ENCODE data around the gene RAG2.

RAG2 gene

DNA sequence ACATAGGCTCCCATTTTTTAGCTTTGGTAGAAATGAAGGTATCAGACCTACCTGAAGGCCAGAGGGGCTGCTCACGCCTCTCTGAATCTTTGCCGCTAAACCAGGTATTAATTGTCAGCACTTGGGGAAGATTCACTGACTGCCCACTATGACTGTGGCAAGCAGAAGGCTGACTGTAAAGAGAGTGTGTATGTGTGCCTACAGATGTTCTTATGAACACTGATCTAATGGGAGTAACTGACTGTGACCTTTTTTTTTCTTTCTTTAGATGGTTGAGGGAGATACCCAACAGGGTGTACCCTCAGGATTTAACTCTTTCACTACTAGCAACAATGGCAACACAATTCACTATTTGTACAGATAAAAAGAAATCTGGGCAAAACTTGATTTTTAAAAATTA is at the start of gene RAG2:
TSS of gene RAG2 (minus strand) at position 186 of the 400 bp plus-strand sequence. CDS start 4,068 bp downstream, outside the sequence.
- no peaks in the 10 kb centered on the region for H3K4me1 ChIP-seq (ENCODE audit: insufficient read depth, insufficient read length)
- H3K9me3 ChIP-seq (ENCODE audit: insufficient read depth, low read length) = no peaks in the 10 kb centered on the region
- H3K4me3 ChIP-seq (ENCODE audit: insufficient read length, low read depth) = no peak within 1 kb of the TSS
- H3K27me3 ChIP-seq (ENCODE audit: insufficient read depth, insufficient read length) = no peaks in the 10 kb centered on the region
- no peak for TF ChIP-seq SUZ12 (IDR thresholded peaks at IDR 0.05; ENCODE audit: extremely low read depth, insufficient read depth, insufficient read length)
- H3K36me3 ChIP-seq (ENCODE audit: insufficient read depth, insufficient read length, low read length) = no peaks in the 10 kb centered on the region
- H3K9ac ChIP-seq (ENCODE audit: insufficient read length, low read depth) = no peak within 1 kb of the TSS
- DNase-seq (ENCODE audit: low read depth, low spot score) = no peak

DNA sequence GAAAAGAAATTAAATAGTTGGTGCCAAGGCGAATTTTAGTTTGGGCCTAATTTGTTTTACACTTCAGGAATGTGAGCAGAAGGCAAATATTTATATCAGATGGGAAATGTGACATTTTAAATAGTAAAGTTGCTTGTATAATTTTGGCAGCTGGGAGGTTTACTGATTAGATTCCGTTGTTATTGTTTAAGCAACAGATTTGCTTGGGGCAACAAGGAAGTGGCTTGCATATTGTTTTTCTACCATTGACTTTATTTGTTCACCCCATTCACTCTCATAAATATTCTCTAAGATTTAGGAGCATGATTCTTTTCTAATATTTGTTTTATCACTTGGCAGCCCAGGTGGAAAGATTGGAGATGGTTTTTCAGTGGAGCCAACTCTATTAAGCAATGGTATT is 40.5 kb upstream of the RAG2 start:
- no peaks in the 10 kb centered on the region for H3K4me1 ChIP-seq (ENCODE audit: insufficient read depth, insufficient read length)
- H3K9ac ChIP-seq (ENCODE audit: insufficient read length, low read depth) = no peak overlapping the region
- no peak for DNase-seq (ENCODE audit: low read depth, low spot score)
- H3K4me3 ChIP-seq (ENCODE audit: insufficient read length, low read depth) = no peak overlapping the region
- TF ChIP-seq SUZ12 (IDR thresholded peaks at IDR 0.05; ENCODE audit: extremely low read depth, insufficient read depth, insufficient read length) (no peak), YY1 (IDR thresholded peaks at IDR 0.05; ENCODE audit: insufficient read depth, insufficient read length) (no peak), ZNF274 (IDR thresholded peaks at IDR 0.05; ENCODE audit: low read depth, low read length) (no peak)
- no peaks in the 10 kb centered on the region for H3K36me3 ChIP-seq (ENCODE audit: insufficient read depth, insufficient read length, low read length)
- H3K27me3 ChIP-seq (ENCODE audit: insufficient read depth, insufficient read length) = no peaks in the 10 kb centered on the region
- H3K9me3 ChIP-seq (ENCODE audit: insufficient read depth, low read length) = no peaks in the 10 kb centered on the region

DNA sequence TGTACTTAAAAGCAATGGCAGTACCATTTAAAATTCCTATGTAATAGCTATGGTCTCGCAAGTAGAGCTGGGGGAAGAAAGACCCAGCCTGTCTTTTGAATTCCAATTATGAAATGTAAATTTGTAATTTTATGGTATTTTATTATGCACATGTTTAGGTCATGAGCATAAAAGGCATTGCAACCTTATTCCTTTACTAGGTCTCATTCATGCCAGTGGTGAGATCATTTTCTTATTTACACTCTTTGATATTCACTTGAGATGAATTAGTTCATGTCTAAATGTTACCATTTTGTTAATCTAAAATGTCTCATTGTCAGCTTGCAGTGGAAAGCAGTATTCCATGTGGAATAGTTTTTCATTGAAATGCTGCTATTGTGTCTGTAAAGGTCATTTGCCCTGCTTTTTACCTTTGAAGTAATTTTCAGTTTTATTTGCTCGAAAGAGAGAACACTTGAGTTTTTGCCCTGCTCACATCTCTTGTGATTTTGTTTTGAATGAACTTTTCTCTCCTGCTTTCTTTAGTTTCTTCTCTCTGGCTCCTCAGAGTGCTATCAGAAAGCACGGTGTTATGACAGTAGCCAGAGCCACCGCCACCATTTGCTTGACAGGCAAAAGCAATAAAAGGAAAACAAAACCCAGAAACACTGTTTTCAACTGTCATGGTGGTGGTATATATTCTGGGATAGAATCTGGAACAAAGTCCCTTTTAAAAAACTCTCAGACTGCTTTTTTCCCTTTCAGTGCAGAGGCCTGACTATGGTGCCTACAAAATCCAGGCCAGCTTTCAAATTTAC is 37.2 kb upstream of the RAG2 start:
- Histone ChIP-seq H3K9me3 (ENCODE audit: insufficient read depth, low read length) (no peaks in the 10 kb centered on the region), H3K36me3 (ENCODE audit: insufficient read depth, insufficient read length, low read length) (no peaks in the 10 kb centered on the region), H3K4me1 (ENCODE audit: insufficient read depth, insufficient read length) (no peaks in the 10 kb centered on the region), H3K4me3 (ENCODE audit: insufficient read length, low read depth) (no peak overlapping the region), H3K27me3 (ENCODE audit: insufficient read depth, insufficient read length) (no peaks in the 10 kb centered on the region), H3K9ac (ENCODE audit: insufficient read length, low read depth) (no peak overlapping the region)
- TF ChIP-seq SUZ12 (IDR thresholded peaks at IDR 0.05; ENCODE audit: extremely low read depth, insufficient read depth, insufficient read length) (no peak), ZNF274 (IDR thresholded peaks at IDR 0.05; ENCODE audit: low read depth, low read length) (no peak), YY1 (IDR thresholded peaks at IDR 0.05; ENCODE audit: insufficient read depth, insufficient read length) (no peak)
- DNase-seq (ENCODE audit: low read depth, low spot score) = no peak

DNA sequence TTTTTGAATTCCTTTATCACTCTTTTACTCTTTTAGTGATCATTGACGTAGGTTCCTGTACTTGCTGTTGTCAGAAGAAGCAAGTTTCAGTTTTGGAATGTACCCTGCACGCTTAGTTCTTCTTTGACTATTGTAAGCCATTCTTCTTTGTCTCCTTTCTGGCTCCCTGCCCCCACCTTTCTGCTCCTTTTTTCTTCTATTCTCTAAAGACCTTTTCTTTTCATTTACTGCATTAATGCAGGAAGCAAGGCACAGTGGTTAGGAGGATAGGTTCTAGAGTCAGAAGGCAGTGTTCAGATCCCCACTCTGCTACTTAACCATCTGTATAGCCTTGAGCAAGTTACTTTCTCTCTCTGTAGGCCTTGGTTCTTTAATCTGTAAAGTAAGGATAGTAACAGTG is 33.7 kb upstream of the RAG2 start:
- H3K9ac ChIP-seq (ENCODE audit: insufficient read length, low read depth) = no peak overlapping the region
- no peak overlapping the region for H3K4me3 ChIP-seq (ENCODE audit: insufficient read length, low read depth)
- H3K36me3 ChIP-seq (ENCODE audit: insufficient read depth, insufficient read length, low read length) = no peaks in the 10 kb centered on the region
- H3K9me3 ChIP-seq (ENCODE audit: insufficient read depth, low read length) = no peaks in the 10 kb centered on the region
- no peaks in the 10 kb centered on the region for H3K27me3 ChIP-seq (ENCODE audit: insufficient read depth, insufficient read length)
- TF ChIP-seq ZNF274 (IDR thresholded peaks at IDR 0.05; ENCODE audit: low read depth, low read length) (no peak), SUZ12 (IDR thresholded peaks at IDR 0.05; ENCODE audit: extremely low read depth, insufficient read depth, insufficient read length) (no peak), YY1 (IDR thresholded peaks at IDR 0.05; ENCODE audit: insufficient read depth, insufficient read length) (no peak)
- no peak for DNase-seq (ENCODE audit: low read depth, low spot score)
- H3K4me1 ChIP-seq (ENCODE audit: insufficient read depth, insufficient read length) = no peaks in the 10 kb centered on the region

DNA sequence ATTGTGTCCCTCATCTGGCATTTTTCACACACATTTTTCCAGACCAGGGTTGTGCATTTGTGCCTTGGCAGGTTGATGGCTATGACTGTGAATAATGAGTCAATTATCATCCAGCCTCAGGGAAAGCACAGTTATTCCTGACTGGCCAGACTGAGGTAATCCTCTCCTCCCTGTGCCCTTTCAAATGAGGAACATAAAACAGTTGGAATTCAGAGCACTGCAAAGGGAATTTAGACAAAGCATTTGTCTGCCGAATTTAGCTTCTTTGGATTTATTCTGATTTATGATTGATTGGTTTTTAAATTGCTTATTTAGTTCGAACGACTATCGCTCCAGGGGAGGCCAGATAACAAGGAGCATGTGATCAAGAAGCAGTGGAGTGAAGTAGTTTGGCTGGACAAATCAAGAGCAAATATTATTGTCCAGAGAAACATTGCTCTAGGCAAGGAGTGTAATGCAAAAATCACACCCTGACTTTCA is 30.8 kb upstream of the RAG2 start:
- Histone ChIP-seq H3K27me3 (ENCODE audit: insufficient read depth, insufficient read length) (no peaks in the 10 kb centered on the region), H3K4me3 (ENCODE audit: insufficient read length, low read depth) (no peak overlapping the region), H3K4me1 (ENCODE audit: insufficient read depth, insufficient read length) (no peaks in the 10 kb centered on the region), H3K36me3 (ENCODE audit: insufficient read depth, insufficient read length, low read length) (no peaks in the 10 kb centered on the region), H3K9ac (ENCODE audit: insufficient read length, low read depth) (no peak overlapping the region), H3K9me3 (ENCODE audit: insufficient read depth, low read length) (no peaks in the 10 kb centered on the region)
- no peak for DNase-seq (ENCODE audit: low read depth, low spot score)
- no peak for TF ChIP-seq SUZ12 (IDR thresholded peaks at IDR 0.05; ENCODE audit: extremely low read depth, insufficient read depth, insufficient read length)
- TF ChIP-seq ZNF274 (IDR thresholded peaks at IDR 0.05; ENCODE audit: low read depth, low read length) = no peak
- TF ChIP-seq YY1 (IDR thresholded peaks at IDR 0.05; ENCODE audit: insufficient read depth, insufficient read length) = no peak

DNA sequence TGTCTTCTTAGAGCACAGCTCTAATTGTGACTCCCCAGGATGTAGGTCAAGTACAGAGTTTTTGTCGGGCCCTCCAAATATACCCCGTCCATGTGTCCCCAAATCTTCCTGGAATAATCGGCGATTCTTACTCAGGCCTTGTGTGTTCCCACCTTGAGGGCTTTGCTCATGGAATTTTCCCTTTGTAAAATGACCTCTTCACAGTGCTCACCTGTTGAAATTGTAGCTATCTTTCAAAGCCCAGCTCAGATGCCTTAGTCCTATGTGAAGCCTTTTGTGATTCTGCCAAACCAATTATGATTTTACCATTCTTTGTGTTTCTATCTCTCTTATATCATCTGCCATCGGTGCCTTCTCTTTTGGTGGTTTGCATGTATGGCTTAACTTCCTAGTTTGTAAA is 30.1 kb upstream of the RAG2 start:
- no peak for TF ChIP-seq ZNF274 (IDR thresholded peaks at IDR 0.05; ENCODE audit: low read depth, low read length)

DNA sequence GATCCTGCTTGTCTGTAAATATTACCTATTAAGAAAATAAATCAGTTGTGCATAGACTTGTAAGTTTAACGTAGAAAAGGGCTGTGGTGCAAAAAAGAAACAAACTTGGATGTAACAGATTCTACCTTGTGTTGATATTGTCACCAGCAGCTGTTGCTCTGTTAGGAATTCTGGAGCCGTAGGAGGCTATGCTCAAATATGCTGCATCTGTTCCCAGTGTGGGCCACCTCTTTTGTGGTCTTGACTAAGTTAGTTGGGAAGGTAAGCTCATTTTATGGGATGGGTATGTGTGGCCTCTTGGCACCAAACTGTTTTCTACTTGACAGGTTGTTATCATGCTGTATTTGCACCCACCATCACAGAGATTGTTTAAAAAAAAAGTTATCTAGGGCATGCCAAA is 29.4 kb upstream of the RAG2 start:
- DNase-seq (ENCODE audit: low read depth, low spot score) = no peak
- Histone ChIP-seq H3K4me1 (ENCODE audit: insufficient read depth, insufficient read length) (no peaks in the 10 kb centered on the region), H3K9me3 (ENCODE audit: insufficient read depth, low read length) (no peaks in the 10 kb centered on the region), H3K36me3 (ENCODE audit: insufficient read depth, insufficient read length, low read length) (no peaks in the 10 kb centered on the region), H3K4me3 (ENCODE audit: insufficient read length, low read depth) (no peak overlapping the region), H3K27me3 (ENCODE audit: insufficient read depth, insufficient read length) (no peaks in the 10 kb centered on the region), H3K9ac (ENCODE audit: insufficient read length, low read depth) (no peak overlapping the region)
- TF ChIP-seq SUZ12 (IDR thresholded peaks at IDR 0.05; ENCODE audit: extremely low read depth, insufficient read depth, insufficient read length) (no peak), YY1 (IDR thresholded peaks at IDR 0.05; ENCODE audit: insufficient read depth, insufficient read length) (no peak), ZNF274 (IDR thresholded peaks at IDR 0.05; ENCODE audit: low read depth, low read length) (no peak)

More for the DNA sequence above, 30.1 kb upstream of the RAG2 start:
- DNase-seq (ENCODE audit: low read depth, low spot score) = no peak
- Histone ChIP-seq H3K9me3 (ENCODE audit: insufficient read depth, low read length) (no peaks in the 10 kb centered on the region), H3K9ac (ENCODE audit: insufficient read length, low read depth) (no peak overlapping the region), H3K4me3 (ENCODE audit: insufficient read length, low read depth) (no peak overlapping the region), H3K36me3 (ENCODE audit: insufficient read depth, insufficient read length, low read length) (no peaks in the 10 kb centered on the region), H3K27me3 (ENCODE audit: insufficient read depth, insufficient read length) (no peaks in the 10 kb centered on the region), H3K4me1 (ENCODE audit: insufficient read depth, insufficient read length) (no peaks in the 10 kb centered on the region)

All from NT2/D1 (cell line).